T-helper 1 cell treated with Interleukin-12 subunit alpha and Interleukin-12 subunit beta and Interleukin-4 antibody, amounts not matched to agents 30 μg/mL and 1 μg/mL, for 36 hours (primary cell): ENCODE results near the gene EIF4E.

ENCODE experiments used
- H3K27ac Mint-ChIP-seq: one replicate; pipeline ENCODE4 v1.8.0; 2021; ENCODE audit warnings: mild to moderate bottlenecking, mixed read lengths
- H3K27me3 Mint-ChIP-seq: one replicate; pipeline ENCODE4 v1.8.0; 2021; ENCODE audit warnings: low read depth, mixed read lengths
- H3K36me3 Mint-ChIP-seq: one replicate; pipeline ENCODE4 v1.8.0; 2021; ENCODE audit warnings: low read depth, mixed read lengths
- H3K4me1 Mint-ChIP-seq: one replicate; pipeline ENCODE4 v1.8.0; 2021; ENCODE audit warnings: low read depth, mixed read lengths
- H3K4me3 Mint-ChIP-seq: one replicate; pipeline ENCODE4 v1.8.0; 2021; ENCODE audit warnings: mild to moderate bottlenecking, moderate library complexity, mixed read lengths
- H3K9me3 Mint-ChIP-seq: one replicate; pipeline ENCODE4 v1.8.0; 2021; ENCODE audit warnings: mixed read lengths

EIF4E gene, protein sequence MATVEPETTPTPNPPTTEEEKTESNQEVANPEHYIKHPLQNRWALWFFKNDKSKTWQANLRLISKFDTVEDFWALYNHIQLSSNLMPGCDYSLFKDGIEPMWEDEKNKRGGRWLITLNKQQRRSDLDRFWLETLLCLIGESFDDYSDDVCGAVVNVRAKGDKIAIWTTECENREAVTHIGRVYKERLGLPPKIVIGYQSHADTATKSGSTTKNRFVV

DNA sequence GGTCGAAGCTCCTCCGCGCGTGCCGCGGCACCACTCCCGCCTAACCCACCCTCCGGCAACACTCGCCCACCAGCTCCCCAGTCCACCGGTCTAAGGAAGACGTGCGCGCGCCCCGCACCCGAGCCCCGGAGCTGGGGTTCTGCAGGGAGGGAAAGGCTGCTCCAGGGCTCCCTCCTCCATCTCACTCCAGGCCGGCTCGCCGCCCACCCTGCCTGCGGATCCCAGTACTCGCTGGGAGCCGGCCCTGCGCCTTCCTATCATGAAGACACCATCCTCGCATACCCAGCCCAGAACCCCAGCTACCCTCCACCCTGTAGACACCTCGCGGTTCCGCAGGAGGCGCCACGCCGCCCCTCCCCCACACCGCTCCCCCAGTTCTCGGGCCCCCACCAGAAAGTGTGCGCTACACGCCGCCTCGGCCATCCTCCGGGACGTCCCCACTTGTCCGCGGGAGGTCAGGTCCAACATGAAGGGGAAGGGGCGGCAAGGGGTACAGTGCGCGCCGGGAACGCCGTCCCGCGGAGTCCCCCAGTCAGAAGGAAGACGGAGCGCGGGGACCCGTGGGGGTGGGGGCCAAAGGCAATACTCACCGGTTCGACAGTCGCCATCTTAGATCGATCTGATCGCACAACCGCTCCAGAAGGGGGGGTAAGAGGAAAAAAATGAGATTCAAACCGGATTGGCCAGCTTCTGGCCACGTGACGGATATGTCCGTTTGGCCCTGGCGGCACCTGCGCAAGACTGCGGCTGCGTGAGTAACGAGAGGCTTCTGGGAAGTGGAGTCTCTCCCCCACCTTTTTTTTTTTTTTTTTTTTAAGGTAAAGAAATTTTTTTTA, at the start of gene EIF4E:
Gene EIF4E, minus strand, starts transcription at position 629 of the 836 bp plus-strand sequence. Its CDS starts 21 bp downstream, at position 608.
- H3K4me3 Mint-ChIP-seq, result peak within 1 kb of the TSS; percentile 99
- H3K36me3 Mint-ChIP-seq, result peaks cover 11% of the 10 kb centered on the region
- H3K27ac Mint-ChIP-seq, result peak within 1 kb of the TSS; percentile 99
- H3K4me1 Mint-ChIP-seq, result peaks cover 29% of the 10 kb centered on the region
- no peaks in the 10 kb centered on the region for H3K9me3 Mint-ChIP-seq
- no peaks in the 10 kb centered on the region for H3K27me3 Mint-ChIP-seq

GRCh38 chr4:98977557-98977956, 48.6 kb upstream of the EIF4E start:
- Mint-ChIP-seq H3K27me3 (peaks cover 14% of the 10 kb centered on the region), H3K9me3 (no peaks in the 10 kb centered on the region), H3K4me3 (no peak overlapping the region), H3K27ac (no peak overlapping the region), H3K36me3 (no peaks in the 10 kb centered on the region), H3K4me1 (no peaks in the 10 kb centered on the region)

- no peaks in the 10 kb centered on the region for H3K36me3 Mint-ChIP-seq
- H3K9me3 Mint-ChIP-seq, result no peaks in the 10 kb centered on the region
- peaks cover 14% of the 10 kb centered on the region for H3K27me3 Mint-ChIP-seq
- no peak overlapping the region for H3K27ac Mint-ChIP-seq
- no peaks in the 10 kb centered on the region for H3K4me1 Mint-ChIP-seq
- H3K4me3 Mint-ChIP-seq, result no peak overlapping the region
Observed at GRCh38 chr4:98976716-98977115, 47.8 kb upstream of the EIF4E start.

- H3K27ac Mint-ChIP-seq, result no peak overlapping the region
- H3K4me3 Mint-ChIP-seq, result no peak overlapping the region
- H3K9me3 Mint-ChIP-seq, result no peaks in the 10 kb centered on the region
- H3K4me1 Mint-ChIP-seq, result no peaks in the 10 kb centered on the region
- no peaks in the 10 kb centered on the region for H3K36me3 Mint-ChIP-seq
- H3K27me3 Mint-ChIP-seq, result peaks cover 36% of the 10 kb centered on the region
Observed at GRCh38 chr4:98969878-98970785, 41.2 kb upstream of the EIF4E start.

GRCh38 chr4:98967786-98968329, 38.9 kb upstream of the EIF4E start:
- no peaks in the 10 kb centered on the region for H3K36me3 Mint-ChIP-seq
- no peaks in the 10 kb centered on the region for H3K4me1 Mint-ChIP-seq
- no peak overlapping the region for H3K4me3 Mint-ChIP-seq
- no peak overlapping the region for H3K27ac Mint-ChIP-seq
- H3K9me3 Mint-ChIP-seq, result no peaks in the 10 kb centered on the region
- H3K27me3 Mint-ChIP-seq, result peaks cover 23% of the 10 kb centered on the region

GRCh38 chr4:98966926-98967325, 38.0 kb upstream of the EIF4E start:
- H3K4me3 Mint-ChIP-seq, result no peak overlapping the region
- H3K9me3 Mint-ChIP-seq, result no peaks in the 10 kb centered on the region
- no peaks in the 10 kb centered on the region for H3K4me1 Mint-ChIP-seq
- H3K27me3 Mint-ChIP-seq, result peaks cover 22% of the 10 kb centered on the region
- no peaks in the 10 kb centered on the region for H3K36me3 Mint-ChIP-seq
- H3K27ac Mint-ChIP-seq, result no peak overlapping the region

DNA sequence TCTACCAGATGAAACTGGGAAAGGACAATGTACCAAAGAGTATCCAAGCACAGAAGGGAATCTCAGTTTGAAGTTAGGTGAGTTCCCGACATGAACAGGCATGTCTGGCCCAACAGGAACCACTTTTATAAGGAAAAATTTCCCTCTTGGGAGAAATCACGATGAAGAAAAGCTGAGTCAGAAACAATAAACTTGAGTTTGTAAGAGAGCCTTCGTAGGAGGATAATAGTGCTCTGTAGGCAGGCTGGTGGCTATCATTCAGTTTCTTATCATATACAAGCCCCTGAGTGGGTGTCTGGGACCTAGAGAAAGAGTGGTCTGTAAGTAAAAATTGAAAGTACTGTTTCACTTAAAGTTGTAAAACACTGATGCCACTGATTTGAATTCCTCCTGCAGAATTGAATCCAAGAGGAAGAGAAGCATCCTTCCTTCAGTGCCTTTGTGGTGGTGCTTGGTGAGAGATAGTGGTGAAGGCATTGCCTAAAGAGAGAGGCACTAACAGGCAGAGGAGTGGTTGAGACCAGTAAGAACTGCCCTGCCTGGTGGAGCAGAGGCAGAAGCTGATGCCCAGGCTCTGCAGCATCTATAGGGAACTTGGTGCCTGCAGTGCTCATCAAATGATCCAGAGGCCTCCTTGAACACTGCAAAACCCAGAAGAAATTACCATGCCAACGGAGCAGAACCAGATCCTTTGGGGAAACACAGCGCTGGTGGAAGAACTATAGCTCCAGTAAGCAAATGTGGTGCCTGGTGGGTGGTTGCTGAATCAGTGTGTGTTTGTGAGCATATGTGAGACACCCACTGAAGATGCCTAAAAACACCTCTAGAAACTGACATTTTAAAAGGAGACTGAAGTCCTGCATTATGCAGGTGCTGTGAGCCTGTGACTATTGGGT, 34.9 kb upstream of the EIF4E start:
- H3K36me3 Mint-ChIP-seq, result no peaks in the 10 kb centered on the region
- peaks cover 11% of the 10 kb centered on the region for H3K27me3 Mint-ChIP-seq

DNA sequence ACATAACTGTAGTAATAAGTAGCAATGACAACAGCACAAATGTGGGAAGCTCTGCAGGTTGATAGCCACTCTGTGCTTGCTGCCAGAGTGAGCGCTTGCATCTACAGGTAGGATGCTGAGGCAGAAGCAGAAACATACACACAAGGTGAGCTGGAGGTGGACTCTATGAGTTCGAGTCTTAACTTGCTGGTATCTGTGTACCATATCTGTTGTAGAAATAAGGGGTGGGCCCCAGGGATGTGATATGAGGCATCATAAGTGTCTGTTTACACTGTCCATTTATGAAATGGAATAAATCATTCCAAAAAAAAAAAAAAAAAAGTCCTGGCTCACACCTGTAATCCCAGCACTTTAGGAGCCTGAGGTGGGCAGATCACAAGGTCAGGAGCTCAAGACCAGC, 32.8 kb upstream of the EIF4E start:
- Mint-ChIP-seq H3K27ac (no peak overlapping the region), H3K4me3 (no peak overlapping the region), H3K4me1 (no peaks in the 10 kb centered on the region), H3K36me3 (no peaks in the 10 kb centered on the region), H3K9me3 (no peaks in the 10 kb centered on the region), H3K27me3 (no peaks in the 10 kb centered on the region)

More for the DNA sequence above, 34.9 kb upstream of the EIF4E start:
- Mint-ChIP-seq H3K27ac (no peak overlapping the region), H3K4me3 (no peak overlapping the region), H3K9me3 (no peaks in the 10 kb centered on the region), H3K4me1 (no peaks in the 10 kb centered on the region)

GRCh38 chr4:98959411-98959810, 30.5 kb upstream of the EIF4E start:
- Mint-ChIP-seq H3K4me3 (no peak overlapping the region), H3K36me3 (no peaks in the 10 kb centered on the region), H3K27ac (no peak overlapping the region), H3K9me3 (no peaks in the 10 kb centered on the region), H3K4me1 (no peaks in the 10 kb centered on the region), H3K27me3 (no peaks in the 10 kb centered on the region)

DNA sequence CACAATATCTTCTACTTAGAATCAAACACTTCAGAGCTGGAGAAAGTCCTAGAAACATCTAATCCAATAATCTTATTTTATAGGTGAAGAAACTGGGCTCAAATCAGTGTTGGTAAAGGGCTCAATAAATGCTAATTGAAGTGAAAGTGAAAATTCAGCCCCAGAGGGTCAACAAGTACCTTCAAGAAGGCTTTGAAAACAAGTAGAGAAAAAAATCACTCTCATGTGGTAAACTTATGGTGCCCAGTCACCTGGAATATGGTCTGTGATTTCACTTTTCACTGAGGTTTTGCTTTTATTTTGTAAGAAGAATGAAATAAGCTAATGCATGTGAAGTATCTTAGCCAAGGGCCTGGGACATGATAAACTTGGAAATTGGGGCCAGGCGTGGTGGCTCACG, 29.1 kb upstream of the EIF4E start:
- H3K27ac Mint-ChIP-seq, result no peak overlapping the region
- H3K4me1 Mint-ChIP-seq, result no peaks in the 10 kb centered on the region
- no peaks in the 10 kb centered on the region for H3K36me3 Mint-ChIP-seq
- no peaks in the 10 kb centered on the region for H3K27me3 Mint-ChIP-seq
- no peaks in the 10 kb centered on the region for H3K9me3 Mint-ChIP-seq
- H3K4me3 Mint-ChIP-seq, result no peak overlapping the region

DNA sequence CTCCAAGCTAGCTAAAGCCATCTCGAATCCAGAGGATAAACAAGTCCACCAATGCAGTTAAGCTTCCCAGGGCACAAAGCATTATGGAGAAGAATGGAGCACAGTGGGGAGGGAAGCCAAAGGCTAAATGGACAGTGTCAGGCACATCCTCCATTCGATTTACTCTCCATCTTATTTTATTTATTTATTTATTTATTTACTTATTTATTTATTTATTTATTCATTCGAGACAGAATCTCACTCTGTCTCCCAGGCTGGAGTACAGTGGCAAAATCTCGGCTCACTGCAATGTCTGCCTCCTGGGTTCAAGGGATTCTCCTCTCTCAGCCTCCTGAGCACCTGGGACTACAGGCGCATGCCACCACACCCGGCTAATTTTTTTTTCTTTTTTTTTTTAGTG, 26.3 kb upstream of the EIF4E start:
- no peaks in the 10 kb centered on the region for H3K27me3 Mint-ChIP-seq
- H3K27ac Mint-ChIP-seq, result no peak overlapping the region
- no peak overlapping the region for H3K4me3 Mint-ChIP-seq
- H3K9me3 Mint-ChIP-seq, result no peaks in the 10 kb centered on the region
- H3K4me1 Mint-ChIP-seq, result no peaks in the 10 kb centered on the region
- H3K36me3 Mint-ChIP-seq, result no peaks in the 10 kb centered on the region

- H3K4me1 Mint-ChIP-seq, result no peaks in the 10 kb centered on the region
- no peak overlapping the region for H3K27ac Mint-ChIP-seq
- H3K36me3 Mint-ChIP-seq, result no peaks in the 10 kb centered on the region
- H3K27me3 Mint-ChIP-seq, result no peaks in the 10 kb centered on the region
- H3K4me3 Mint-ChIP-seq, result no peak overlapping the region
- no peaks in the 10 kb centered on the region for H3K9me3 Mint-ChIP-seq
Observed at GRCh38 chr4:98951710-98952109, 22.8 kb upstream of the EIF4E start.

DNA sequence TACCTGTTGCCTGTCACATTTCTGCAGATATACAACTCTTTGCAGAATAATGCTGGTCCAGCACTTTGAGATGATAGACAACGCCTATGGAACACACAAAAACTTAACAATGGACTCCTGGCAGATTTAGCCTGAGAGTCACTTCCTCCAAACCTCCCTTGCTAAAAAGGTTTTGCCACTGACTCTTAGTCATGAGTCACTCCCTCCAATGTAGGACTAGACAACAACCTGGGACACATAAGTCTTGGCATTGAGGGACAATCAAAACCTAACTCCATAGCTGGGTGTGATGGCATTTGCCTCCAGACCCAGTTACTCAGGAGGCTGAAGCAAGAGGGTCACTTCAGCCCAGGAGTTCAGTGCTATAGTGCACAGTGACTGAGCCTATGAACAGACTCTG, 22.0 kb upstream of the EIF4E start:
- no peaks in the 10 kb centered on the region for H3K27me3 Mint-ChIP-seq
- no peaks in the 10 kb centered on the region for H3K36me3 Mint-ChIP-seq
- H3K4me3 Mint-ChIP-seq, result no peak overlapping the region
- no peaks in the 10 kb centered on the region for H3K4me1 Mint-ChIP-seq
- no peak overlapping the region for H3K27ac Mint-ChIP-seq
- no peaks in the 10 kb centered on the region for H3K9me3 Mint-ChIP-seq
